Esophagus muscularis mucosa (tissue), 3 donors: Measurements from ENCODE around the gene SAP25.

Experiments
- POLR2AphosphoS5 ChIP-seq, 2 donors: sonication (generic); formaldehyde crosslinking; IDR thresholded peaks; one replicate each; pipeline ENCODE4 v1.6.1; 2017; ENCODE audit warnings: antibody characterized with exemption in 2 of 2
- TF ChIP-seq, protein P1 (sequence below), 3 experiments: fragments of 200-600 bp in 2 of 3; fragments of 450-650 bp in 1 of 3; sonication (generic) in 2 of 3; IDR thresholded peaks; one replicate each; pipeline ENCODE4 v1.5.1; 2017 to 2019; ENCODE audit warnings: antibody characterized with exemption in 3 of 3, mild to moderate bottlenecking in 2 of 3, moderate library complexity in 1 of 3

DNA sequence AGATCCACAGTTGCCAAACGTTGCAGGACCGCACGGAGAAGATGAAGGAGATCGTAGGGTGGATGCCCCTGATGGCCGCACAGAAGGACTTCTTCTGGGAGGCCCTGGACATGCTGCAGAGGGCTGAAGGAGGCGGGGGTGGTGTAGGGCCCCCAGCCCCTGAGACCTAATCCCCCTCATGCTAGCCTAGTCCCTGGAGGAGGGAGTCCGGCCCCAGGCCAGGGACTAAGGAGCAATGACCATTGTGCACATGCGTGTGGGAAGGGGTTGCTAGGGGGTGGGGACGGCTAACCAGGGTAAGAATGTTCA is 27.0 kb upstream of the SAP25 start:
- TF ChIP-seq POLR2AphosphoS5 (IDR thresholded peaks at IDR 0.05), result no peak
- TF ChIP-seq, protein P1, sequence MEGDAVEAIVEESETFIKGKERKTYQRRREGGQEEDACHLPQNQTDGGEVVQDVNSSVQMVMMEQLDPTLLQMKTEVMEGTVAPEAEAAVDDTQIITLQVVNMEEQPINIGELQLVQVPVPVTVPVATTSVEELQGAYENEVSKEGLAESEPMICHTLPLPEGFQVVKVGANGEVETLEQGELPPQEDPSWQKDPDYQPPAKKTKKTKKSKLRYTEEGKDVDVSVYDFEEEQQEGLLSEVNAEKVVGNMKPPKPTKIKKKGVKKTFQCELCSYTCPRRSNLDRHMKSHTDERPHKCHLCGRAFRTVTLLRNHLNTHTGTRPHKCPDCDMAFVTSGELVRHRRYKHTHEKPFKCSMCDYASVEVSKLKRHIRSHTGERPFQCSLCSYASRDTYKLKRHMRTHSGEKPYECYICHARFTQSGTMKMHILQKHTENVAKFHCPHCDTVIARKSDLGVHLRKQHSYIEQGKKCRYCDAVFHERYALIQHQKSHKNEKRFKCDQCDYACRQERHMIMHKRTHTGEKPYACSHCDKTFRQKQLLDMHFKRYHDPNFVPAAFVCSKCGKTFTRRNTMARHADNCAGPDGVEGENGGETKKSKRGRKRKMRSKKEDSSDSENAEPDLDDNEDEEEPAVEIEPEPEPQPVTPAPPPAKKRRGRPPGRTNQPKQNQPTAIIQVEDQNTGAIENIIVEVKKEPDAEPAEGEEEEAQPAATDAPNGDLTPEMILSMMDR (IDR thresholded peaks at IDR 0.05), result no peak
